ENCODE data around the gene WWOX. TPM values are rescaled to one million over a fixed set of nuclear protein-coding genes. Genes with fewer than 3 reads are reported as not detected.

The WWOX gene
- total and polyA plus RNA-seq, 2 of the 13 experiments (the other 11 are each of a cell fraction or from before 2014, with no cell fraction given), result 9.1 to 37.4 TPM

DNA sequence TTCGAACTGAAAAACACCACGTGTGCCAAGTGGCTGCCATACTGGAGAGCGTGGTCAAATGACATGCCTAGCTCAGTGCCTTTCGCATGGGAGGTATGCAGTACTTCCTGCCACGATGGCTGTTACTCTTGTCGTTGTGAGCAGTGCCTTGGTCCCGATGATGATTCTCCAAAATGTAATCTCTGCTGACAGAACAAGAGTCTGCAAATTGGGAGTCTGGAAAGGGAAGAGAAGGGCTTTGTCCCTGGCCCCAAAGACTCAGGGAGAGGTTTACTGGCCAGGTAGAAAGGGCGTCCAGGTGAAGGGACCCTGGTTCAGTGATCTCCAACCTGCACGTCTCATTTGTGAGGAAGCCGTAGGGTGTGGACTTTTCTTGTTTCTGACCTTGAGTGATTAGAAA, 336.6 kb downstream of the WWOX start (continued):
- TF ChIP-seq, protein P1, sequence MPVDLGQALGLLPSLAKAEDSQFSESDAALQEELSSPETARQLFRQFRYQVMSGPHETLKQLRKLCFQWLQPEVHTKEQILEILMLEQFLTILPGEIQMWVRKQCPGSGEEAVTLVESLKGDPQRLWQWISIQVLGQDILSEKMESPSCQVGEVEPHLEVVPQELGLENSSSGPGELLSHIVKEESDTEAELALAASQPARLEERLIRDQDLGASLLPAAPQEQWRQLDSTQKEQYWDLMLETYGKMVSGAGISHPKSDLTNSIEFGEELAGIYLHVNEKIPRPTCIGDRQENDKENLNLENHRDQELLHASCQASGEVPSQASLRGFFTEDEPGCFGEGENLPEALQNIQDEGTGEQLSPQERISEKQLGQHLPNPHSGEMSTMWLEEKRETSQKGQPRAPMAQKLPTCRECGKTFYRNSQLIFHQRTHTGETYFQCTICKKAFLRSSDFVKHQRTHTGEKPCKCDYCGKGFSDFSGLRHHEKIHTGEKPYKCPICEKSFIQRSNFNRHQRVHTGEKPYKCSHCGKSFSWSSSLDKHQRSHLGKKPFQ (CRISPR knock-in tag; IDR thresholded peaks at IDR 0.05; ENCODE audit: insufficient replicate concordance), result no peak
- TF ChIP-seq ZNF672 (CRISPR knock-in tag; IDR thresholded peaks at IDR 0.05), result no peak
- TF ChIP-seq PAWR (CRISPR knock-in tag; IDR thresholded peaks at IDR 0.05; ENCODE audit: borderline replicate concordance), result no peak
- TF ChIP-seq, protein P2, sequence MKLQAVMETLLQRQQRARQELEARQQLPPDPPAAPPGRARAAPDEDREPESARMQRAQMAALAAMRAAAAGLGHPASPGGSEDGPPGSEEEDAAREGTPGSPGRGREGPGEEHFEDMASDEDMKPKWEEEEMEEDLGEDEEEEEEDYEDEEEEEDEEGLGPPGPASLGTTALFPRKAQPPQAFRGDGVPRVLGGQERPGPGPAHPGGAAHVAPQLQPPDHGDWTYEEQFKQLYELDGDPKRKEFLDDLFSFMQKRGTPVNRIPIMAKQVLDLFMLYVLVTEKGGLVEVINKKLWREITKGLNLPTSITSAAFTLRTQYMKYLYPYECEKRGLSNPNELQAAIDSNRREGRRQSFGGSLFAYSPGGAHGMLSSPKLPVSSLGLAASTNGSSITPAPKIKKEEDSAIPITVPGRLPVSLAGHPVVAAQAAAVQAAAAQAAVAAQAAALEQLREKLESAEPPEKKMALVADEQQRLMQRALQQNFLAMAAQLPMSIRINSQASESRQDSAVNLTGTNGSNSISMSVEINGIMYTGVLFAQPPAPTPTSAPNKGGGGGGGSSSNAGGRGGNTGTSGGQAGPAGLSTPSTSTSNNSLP (IDR thresholded peaks at IDR 0.05; ENCODE audit: low read depth, low read length), result no peak
- TF ChIP-seq KDM6A (CRISPR knock-in tag; IDR thresholded peaks at IDR 0.05; ENCODE audit: low read depth), result no peak
- no peak for TF ChIP-seq ZNF776 (CRISPR knock-in tag; IDR thresholded peaks at IDR 0.05)
- TF ChIP-seq ZNF558 (CRISPR knock-in tag; IDR thresholded peaks at IDR 0.05; ENCODE audit: borderline replicate concordance), result no peak
- no peak for TF ChIP-seq NONO (IDR thresholded peaks at IDR 0.05)
- no peak for TF ChIP-seq NONO (CRISPR knock-in tag; conservative IDR thresholded peaks at IDR 0.05)
- TF ChIP-seq FOXA1 (IDR thresholded peaks at IDR 0.05), result no peak
- TF ChIP-seq FOXA1 (CRISPR knock-in tag; IDR thresholded peaks at IDR 0.05), result no peak

GRCh38 chr16:78436846-78437245, 337.4 kb downstream of the WWOX start:
- no peaks in the 10 kb centered on the region for H4K20me1 ChIP-seq (ENCODE audit: insufficient read depth, low read length)
- DNase-seq (ENCODE audit: low spot score), result no peak
- H3K4me1 ChIP-seq (ENCODE audit: insufficient read depth, low read length), result peaks cover 8% of the 10 kb centered on the region
- H2AFZ ChIP-seq (ENCODE audit: low read length), result no peak overlapping the region
- H3K27me3 ChIP-seq (ENCODE audit: control insufficient read depth in 1 of 2, insufficient read depth in 2 of 2, low read length in 2 of 2), result no peaks in the 10 kb centered on the region
- in situ Hi-C loops (cut with HindIII; ENCODE audit: extremely low pct_ligation_motif_present, low pct_unique_long_range_greater_than_20kb), result no loop called here
- no peak overlapping the region for H3K27ac ChIP-seq (ENCODE audit: extremely low read length, insufficient read depth, low read length)
- no peak overlapping the region for H3K9ac ChIP-seq (ENCODE audit: insufficient read depth, low read depth, low read length)
- intact Hi-C loops (cut with micrococcal nuclease; ENCODE audit: unreplicated experiment), result loop anchor here (1.0 to 5.0 kb wide), 3 partner anchors 188 to 315 kb away; no protein-coding TSS in a partner anchor
- no TSS peak for BruUV-seq (replicated peaks)
- CTCF ChIA-PET (ENCODE audit: low intra/inter-chr PET ratio, low total read pairs), result interaction anchor here (0.9 to 1.6 kb wide), 4 partner anchors 188 to 273 kb away, joined by 4 to 11 read pairs (median 5); no protein-coding TSS in a partner anchor
- H3K4me3 ChIP-seq (replicated peaks in 1 of 3; ENCODE audit: insufficient read depth in 1 of 3, low read depth in 2 of 3, low read length in 3 of 3), result no peak overlapping the region
- no peaks in the 10 kb centered on the region for H3K79me2 ChIP-seq (ENCODE audit: insufficient read depth, low read length)
- peaks cover 0 to 3% of the 10 kb centered on the region in 2 experiments; a peak in 1 of 5 replicates for H3K36me3 ChIP-seq (replicated peaks in 1 of 2; ENCODE audit: control insufficient read depth in 1 of 2, insufficient read depth in 2 of 2, low read length in 2 of 2)
- 76% methylated on average over 6 of the region's 6 CpGs for WGBS (ENCODE audit: low lambda C conversion rate)
- no peak for FAIRE-seq
- H3K4me2 ChIP-seq (ENCODE audit: low read depth, low read length), result no peak overlapping the region
- POLR2A ChIA-PET, result no interaction called here
- no peaks in the 10 kb centered on the region for H3K9me3 ChIP-seq (ENCODE audit: low read length)
- no peak for ATAC-seq
- TF ChIP-seq HNRNPH1 (optimal IDR thresholded peaks at IDR 0.05; ENCODE audit: low read depth, low read length), result no peak
- TF ChIP-seq PAWR (CRISPR knock-in tag; IDR thresholded peaks at IDR 0.05; ENCODE audit: borderline replicate concordance), result no peak
- no peak for TF ChIP-seq MED13 (CRISPR knock-in tag; IDR thresholded peaks at IDR 0.05)
- no peak for TF ChIP-seq ZFP1 (CRISPR knock-in tag; IDR thresholded peaks at IDR 0.05)
- no peak for TF ChIP-seq HNRNPLL (IDR thresholded peaks at IDR 0.05; ENCODE audit: low read depth, low read length, poor library complexity, severe bottlenecking)
- TF ChIP-seq ZNF431 (CRISPR knock-in tag; IDR thresholded peaks at IDR 0.05; ENCODE audit: borderline replicate concordance, low read depth), result no peak
- no peak for TF ChIP-seq FOXP1 (IDR thresholded peaks at IDR 0.05)
- no peak for TF ChIP-seq FOXP1 (CRISPR knock-in tag; IDR thresholded peaks at IDR 0.05)
- TF ChIP-seq PRPF4 (IDR thresholded peaks at IDR 0.05; ENCODE audit: low read depth, low read length, poor library complexity, severe bottlenecking), result no peak
- TF ChIP-seq IRF1 (CRISPR knock-in tag; IDR thresholded peaks at IDR 0.05; ENCODE audit: low read depth), result no peak
- no peak for TF ChIP-seq ZNF547 (CRISPR knock-in tag; IDR thresholded peaks at IDR 0.05)
- TF ChIP-seq KDM1A (CRISPR knock-in tag; IDR thresholded peaks at IDR 0.05), result no peak
- no peak for TF ChIP-seq ZNF441 (CRISPR knock-in tag; IDR thresholded peaks at IDR 0.05; ENCODE audit: borderline replicate concordance)
